WTC11 (cell line): ENCODE measurements around the gene MSI1. TPM values are rescaled to one million over a fixed set of nuclear protein-coding genes. Genes with fewer than 3 reads are reported as not detected.

ENCODE experiments used
- ATAC-seq: fragments of 200-7000 bp; cut with Tn5 transposase; 2 replicates; pipeline ENCODE4 v1.10.0; 2021; ENCODE audit warnings: mild to moderate bottlenecking, moderate library complexity
- CTCF ChIA-PET: fragments of 300-600 bp; sonication (Branson Sonifier 250); formaldehyde crosslinking; loops from one replicate; lab custom pipeline; 2021; ENCODE audit warnings: antibody characterized with exemption; lab: Charles Lee
- POLR2A ChIA-PET: fragments of 350-600 bp; sonication (Branson Sonifier 250); formaldehyde crosslinking; loops from one replicate; lab custom pipeline; 2021; ENCODE audit warnings: antibody characterized with exemption; lab: Charles Lee
- DNase-seq: peaks from one replicate; pipeline ENCODE4 v3.0.0; 2021; ENCODE audit warnings: low spot score
- H3K27ac Mint-ChIP-seq: 2 replicates; pipeline ENCODE4 v1.8.0; 2021; ENCODE audit warnings: mixed read lengths
- H3K27me3 Mint-ChIP-seq: 2 replicates; pipeline ENCODE4 v1.8.0; 2021; ENCODE audit warnings: low read depth, mild to moderate bottlenecking, moderate library complexity, mixed read lengths
- H3K36me3 Mint-ChIP-seq: 2 replicates; pipeline ENCODE4 v1.8.0; 2021; ENCODE audit warnings: mixed read lengths
- H3K4me1 Mint-ChIP-seq: 2 replicates; pipeline ENCODE4 v1.8.0; 2022; ENCODE audit warnings: mixed read lengths
- H3K4me3 Mint-ChIP-seq: 2 replicates; pipeline ENCODE4 v1.8.0; 2021; ENCODE audit warnings: mild to moderate bottlenecking, moderate library complexity, mixed read lengths
- H3K9me3 Mint-ChIP-seq: 2 replicates; pipeline ENCODE4 v1.8.0; 2021; ENCODE audit warnings: mixed read lengths
- AFF4 ChIP-seq: sonication (generic); formaldehyde crosslinking; IDR thresholded peaks from 2 replicates; pipeline ENCODE4 v1.8.1; 2023; ENCODE audit warnings: mild to moderate bottlenecking, missing genetic modification reagents, borderline replicate concordance
- CREB1 ChIP-seq: sonication (generic); formaldehyde crosslinking; IDR thresholded peaks from 2 replicates; pipeline ENCODE4 v1.8.0; 2023; ENCODE audit warnings: mild to moderate bottlenecking, missing genetic modification reagents
- FOXP1 ChIP-seq: sonication (generic); formaldehyde crosslinking; IDR thresholded peaks from 2 replicates; pipeline ENCODE4 v1.8.0; 2022; ENCODE audit warnings: missing genetic modification reagents, mild to moderate bottlenecking, moderate library complexity, borderline replicate concordance
- MYBL2 ChIP-seq: sonication (generic); formaldehyde crosslinking; IDR thresholded peaks from 2 replicates; pipeline ENCODE4 v1.8.1; 2023; ENCODE audit warnings: mild to moderate bottlenecking, moderate library complexity, missing genetic modification reagents
- NFE2L1 ChIP-seq: sonication (generic); formaldehyde crosslinking; IDR thresholded peaks from 2 replicates; pipeline ENCODE4 v1.8.1; 2023; ENCODE audit warnings: missing genetic modification reagents
- NR3C1 ChIP-seq: sonication (generic); formaldehyde crosslinking; conservative IDR thresholded peaks from 2 replicates; pipeline ENCODE4 v1.8.1; 2023; ENCODE audit warnings: low read depth, mild to moderate bottlenecking, missing genetic modification reagents
- TCF7 ChIP-seq: sonication (generic); formaldehyde crosslinking; IDR thresholded peaks from 2 replicates; pipeline ENCODE4 v1.8.0; 2022; ENCODE audit warnings: mild to moderate bottlenecking, low read depth, missing genetic modification reagents, moderate library complexity
- ZBTB21 ChIP-seq: sonication (generic); formaldehyde crosslinking; IDR thresholded peaks from 2 replicates; pipeline ENCODE4 v1.8.1; 2023; ENCODE audit warnings: mild to moderate bottlenecking, missing genetic modification reagents, borderline replicate concordance
- total RNA-seq: library from RNA; stranded (reverse); gene quantifications from 3 replicates; pipeline ENCODE4 v1.2.3, GENCODE V29; 2021
- TF ChIP-seq, protein P1 (sequence below): sonication (generic); formaldehyde crosslinking; IDR thresholded peaks from 2 replicates; pipeline ENCODE4 v1.8.0; 2023; ENCODE audit warnings: missing genetic modification reagents, mild to moderate bottlenecking, borderline replicate concordance
- TF ChIP-seq, protein P2 (sequence below): sonication (generic); formaldehyde crosslinking; IDR thresholded peaks from 2 replicates; pipeline ENCODE4 v1.8.1; 2023; ENCODE audit warnings: mild to moderate bottlenecking, missing genetic modification reagents
- TF ChIP-seq, protein P3 (sequence below): sonication (generic); formaldehyde crosslinking; IDR thresholded peaks from 2 replicates; pipeline ENCODE4 v1.8.1; 2023; ENCODE audit warnings: mild to moderate bottlenecking, missing genetic modification reagents, moderate library complexity
- TF ChIP-seq, protein P4 (sequence below): fragments of 200-600 bp; IDR thresholded peaks from 2 replicates; pipeline ENCODE4 v1.8.0; 2022; ENCODE audit warnings: antibody characterized with exemption
- TF ChIP-seq, protein P5 (sequence below): fragments of 250-450 bp; sonication (Bioruptor Pico); IDR thresholded peaks from 2 replicates; pipeline ENCODE4 v1.8.0; 2021; ENCODE audit warnings: mild to moderate bottlenecking

Gene MSI1
- total RNA-seq, 1 experiment from 2014 or later: 71.5 TPM

- TF ChIP-seq, protein P1, sequence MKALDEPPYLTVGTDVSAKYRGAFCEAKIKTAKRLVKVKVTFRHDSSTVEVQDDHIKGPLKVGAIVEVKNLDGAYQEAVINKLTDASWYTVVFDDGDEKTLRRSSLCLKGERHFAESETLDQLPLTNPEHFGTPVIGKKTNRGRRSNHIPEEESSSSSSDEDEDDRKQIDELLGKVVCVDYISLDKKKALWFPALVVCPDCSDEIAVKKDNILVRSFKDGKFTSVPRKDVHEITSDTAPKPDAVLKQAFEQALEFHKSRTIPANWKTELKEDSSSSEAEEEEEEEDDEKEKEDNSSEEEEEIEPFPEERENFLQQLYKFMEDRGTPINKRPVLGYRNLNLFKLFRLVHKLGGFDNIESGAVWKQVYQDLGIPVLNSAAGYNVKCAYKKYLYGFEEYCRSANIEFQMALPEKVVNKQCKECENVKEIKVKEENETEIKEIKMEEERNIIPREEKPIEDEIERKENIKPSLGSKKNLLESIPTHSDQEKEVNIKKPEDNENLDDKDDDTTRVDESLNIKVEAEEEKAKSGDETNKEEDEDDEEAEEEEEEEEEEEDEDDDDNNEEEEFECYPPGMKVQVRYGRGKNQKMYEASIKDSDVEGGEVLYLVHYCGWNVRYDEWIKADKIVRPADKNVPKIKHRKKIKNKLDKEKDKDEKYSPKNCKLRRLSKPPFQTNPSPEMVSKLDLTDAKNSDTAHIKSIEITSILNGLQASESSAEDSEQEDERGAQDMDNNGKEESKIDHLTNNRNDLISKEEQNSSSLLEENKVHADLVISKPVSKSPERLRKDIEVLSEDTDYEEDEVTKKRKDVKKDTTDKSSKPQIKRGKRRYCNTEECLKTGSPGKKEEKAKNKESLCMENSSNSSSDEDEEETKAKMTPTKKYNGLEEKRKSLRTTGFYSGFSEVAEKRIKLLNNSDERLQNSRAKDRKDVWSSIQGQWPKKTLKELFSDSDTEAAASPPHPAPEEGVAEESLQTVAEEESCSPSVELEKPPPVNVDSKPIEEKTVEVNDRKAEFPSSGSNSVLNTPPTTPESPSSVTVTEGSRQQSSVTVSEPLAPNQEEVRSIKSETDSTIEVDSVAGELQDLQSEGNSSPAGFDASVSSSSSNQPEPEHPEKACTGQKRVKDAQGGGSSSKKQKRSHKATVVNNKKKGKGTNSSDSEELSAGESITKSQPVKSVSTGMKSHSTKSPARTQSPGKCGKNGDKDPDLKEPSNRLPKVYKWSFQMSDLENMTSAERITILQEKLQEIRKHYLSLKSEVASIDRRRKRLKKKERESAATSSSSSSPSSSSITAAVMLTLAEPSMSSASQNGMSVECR (CRISPR knock-in tag): peak; percentile 38; the same call in 1 of the 2 replicates
- TF ChIP-seq, all 79 proteins: peak for 10
These were observed 51.5 kb downstream of the MSI1 start (continued) for GRCh38 chr12:120317224-120318105.

DNA sequence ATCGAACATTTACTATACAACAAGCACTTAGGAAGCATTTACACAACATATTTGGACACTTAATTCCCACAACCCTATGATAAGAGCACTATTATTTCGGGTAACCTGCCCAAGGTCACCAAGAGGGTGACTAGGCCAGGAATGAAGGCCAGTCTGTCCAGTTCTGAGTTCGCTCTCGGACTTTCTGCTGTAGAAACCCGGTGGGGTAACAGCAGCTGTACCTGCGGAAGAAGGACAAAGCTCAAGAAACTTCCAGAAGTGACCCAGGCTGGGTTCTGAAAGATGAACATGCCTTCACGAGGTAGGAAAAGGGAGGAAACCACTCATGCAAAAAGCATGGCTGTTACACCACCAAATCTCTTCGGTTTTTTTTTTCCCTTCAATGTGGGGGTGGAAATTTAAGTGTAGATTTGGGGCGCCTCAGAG lies 52.2 kb downstream of the MSI1 start:
- CTCF ChIA-PET: interaction anchor here (0.6 to 6.6 kb wide), 18 partner anchors 9 to 390 kb away, joined by 3 to 125 read pairs (median 4); partner anchors contain the start of genes PXN and SIRT4
- Mint-ChIP-seq H3K27me3 (peaks cover 5% of the 10 kb centered on the region), H3K36me3 (no peaks in the 10 kb centered on the region), H3K4me3 (peak overlapping the region; percentile 80), H3K27ac (peak overlapping the region; percentile 68), H3K9me3 (0 out of 2 replicates have a peak, but pooled peaks cover 4% of the 10 kb centered on the region), H3K4me1 (peaks cover 11% of the 10 kb centered on the region)
- ATAC-seq: no peak
- POLR2A ChIA-PET: interaction anchor here (0.6 to 1.2 kb wide), 8 partner anchors 10 to 179 kb away, joined by 3 to 8 read pairs (median 3); partner anchors contain the start of genes DYNLL1, RNU4-1, RNU4-2 and RPLP0
- TF ChIP-seq TCF7 (CRISPR knock-in tag) (no peak), NFE2L1 (no peak), NR3C1 (no peak), AFF4 (CRISPR knock-in tag) (no peak), FOXP1 (CRISPR knock-in tag) (no peak), CREB1 (no peak), ZBTB21 (CRISPR knock-in tag) (no peak), MYBL2 (no peak)
- TF ChIP-seq, protein P2, sequence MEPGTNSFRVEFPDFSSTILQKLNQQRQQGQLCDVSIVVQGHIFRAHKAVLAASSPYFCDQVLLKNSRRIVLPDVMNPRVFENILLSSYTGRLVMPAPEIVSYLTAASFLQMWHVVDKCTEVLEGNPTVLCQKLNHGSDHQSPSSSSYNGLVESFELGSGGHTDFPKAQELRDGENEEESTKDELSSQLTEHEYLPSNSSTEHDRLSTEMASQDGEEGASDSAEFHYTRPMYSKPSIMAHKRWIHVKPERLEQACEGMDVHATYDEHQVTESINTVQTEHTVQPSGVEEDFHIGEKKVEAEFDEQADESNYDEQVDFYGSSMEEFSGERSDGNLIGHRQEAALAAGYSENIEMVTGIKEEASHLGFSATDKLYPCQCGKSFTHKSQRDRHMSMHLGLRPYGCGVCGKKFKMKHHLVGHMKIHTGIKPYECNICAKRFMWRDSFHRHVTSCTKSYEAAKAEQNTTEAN: no peak
- TF ChIP-seq, protein P3, sequence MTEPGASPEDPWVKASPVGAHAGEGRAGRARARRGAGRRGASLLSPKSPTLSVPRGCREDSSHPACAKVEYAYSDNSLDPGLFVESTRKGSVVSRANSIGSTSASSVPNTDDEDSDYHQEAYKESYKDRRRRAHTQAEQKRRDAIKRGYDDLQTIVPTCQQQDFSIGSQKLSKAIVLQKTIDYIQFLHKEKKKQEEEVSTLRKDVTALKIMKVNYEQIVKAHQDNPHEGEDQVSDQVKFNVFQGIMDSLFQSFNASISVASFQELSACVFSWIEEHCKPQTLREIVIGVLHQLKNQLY (CRISPR knock-in tag): no peak
- TF ChIP-seq, protein P4, sequence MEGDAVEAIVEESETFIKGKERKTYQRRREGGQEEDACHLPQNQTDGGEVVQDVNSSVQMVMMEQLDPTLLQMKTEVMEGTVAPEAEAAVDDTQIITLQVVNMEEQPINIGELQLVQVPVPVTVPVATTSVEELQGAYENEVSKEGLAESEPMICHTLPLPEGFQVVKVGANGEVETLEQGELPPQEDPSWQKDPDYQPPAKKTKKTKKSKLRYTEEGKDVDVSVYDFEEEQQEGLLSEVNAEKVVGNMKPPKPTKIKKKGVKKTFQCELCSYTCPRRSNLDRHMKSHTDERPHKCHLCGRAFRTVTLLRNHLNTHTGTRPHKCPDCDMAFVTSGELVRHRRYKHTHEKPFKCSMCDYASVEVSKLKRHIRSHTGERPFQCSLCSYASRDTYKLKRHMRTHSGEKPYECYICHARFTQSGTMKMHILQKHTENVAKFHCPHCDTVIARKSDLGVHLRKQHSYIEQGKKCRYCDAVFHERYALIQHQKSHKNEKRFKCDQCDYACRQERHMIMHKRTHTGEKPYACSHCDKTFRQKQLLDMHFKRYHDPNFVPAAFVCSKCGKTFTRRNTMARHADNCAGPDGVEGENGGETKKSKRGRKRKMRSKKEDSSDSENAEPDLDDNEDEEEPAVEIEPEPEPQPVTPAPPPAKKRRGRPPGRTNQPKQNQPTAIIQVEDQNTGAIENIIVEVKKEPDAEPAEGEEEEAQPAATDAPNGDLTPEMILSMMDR: no peak
- TF ChIP-seq, protein P5, sequence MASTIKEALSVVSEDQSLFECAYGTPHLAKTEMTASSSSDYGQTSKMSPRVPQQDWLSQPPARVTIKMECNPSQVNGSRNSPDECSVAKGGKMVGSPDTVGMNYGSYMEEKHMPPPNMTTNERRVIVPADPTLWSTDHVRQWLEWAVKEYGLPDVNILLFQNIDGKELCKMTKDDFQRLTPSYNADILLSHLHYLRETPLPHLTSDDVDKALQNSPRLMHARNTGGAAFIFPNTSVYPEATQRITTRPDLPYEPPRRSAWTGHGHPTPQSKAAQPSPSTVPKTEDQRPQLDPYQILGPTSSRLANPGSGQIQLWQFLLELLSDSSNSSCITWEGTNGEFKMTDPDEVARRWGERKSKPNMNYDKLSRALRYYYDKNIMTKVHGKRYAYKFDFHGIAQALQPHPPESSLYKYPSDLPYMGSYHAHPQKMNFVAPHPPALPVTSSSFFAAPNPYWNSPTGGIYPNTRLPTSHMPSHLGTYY (CRISPR knock-in tag): no peak
- no peak for DNase-seq
